Measurements from ENCODE around the gene MAGI2. TPM values are rescaled to one million over a fixed set of nuclear protein-coding genes. Genes with fewer than 3 reads are reported as not detected.

Gene MAGI2
- total RNA-seq, 1 donor from 2014 or later, result 5.4 TPM

GRCh38 chr7:78448911-78449310 is 1004.6 kb downstream of the MAGI2 start:
- Histone ChIP-seq H3K36me3 (ENCODE audit: insufficient read depth, low read length) (no peaks in the 10 kb centered on the region), H3K4me3 (ENCODE audit: insufficient read depth, low read depth, low read length) (no peak overlapping the region), H3K4me1 (ENCODE audit: insufficient read depth, low read length) (no peaks in the 10 kb centered on the region), H2AFZ (ENCODE audit: low read depth, low read length) (no peak overlapping the region), H4K20me1 (ENCODE audit: insufficient read depth, low read length) (no peaks in the 10 kb centered on the region), H3K9me3 (ENCODE audit: insufficient read depth, low read depth, low read length) (no peaks in the 10 kb centered on the region), H3K27ac (ENCODE audit: low read depth, low read length) (no peak overlapping the region), H3K27me3 (ENCODE audit: insufficient read depth, low read length) (no peaks in the 10 kb centered on the region), H3K4me2 (ENCODE audit: low read length) (no peak overlapping the region), H3K79me2 (ENCODE audit: insufficient read depth, low read length) (no peaks in the 10 kb centered on the region), H3K9ac (ENCODE audit: low read length) (no peak overlapping the region)
- H3K27ac Mint-ChIP-seq (ENCODE audit: unreplicated experiment), result no peak overlapping the region
- no peak overlapping the region for H3K4me3 Mint-ChIP-seq (ENCODE audit: unreplicated experiment)
- FAIRE-seq, result no peak
- no peaks in the 10 kb centered on the region for H3K36me3 Mint-ChIP-seq (ENCODE audit: low read depth, unreplicated experiment)
- TF ChIP-seq CTCF (IDR thresholded peaks at IDR 0.05; ENCODE audit: insufficient read depth, low read depth, low read length), result no peak
- TF ChIP-seq EZH2 (IDR thresholded peaks at IDR 0.05; ENCODE audit: insufficient read depth, low read length), result no peak
- no peak for DNase-seq (ENCODE audit: low read depth)
- H3K27me3 Mint-ChIP-seq (ENCODE audit: low read depth, unreplicated experiment), result no peaks in the 10 kb centered on the region
- no peaks in the 10 kb centered on the region for H3K9me3 Mint-ChIP-seq (ENCODE audit: unreplicated experiment)
- H3K4me1 Mint-ChIP-seq (ENCODE audit: low read depth, unreplicated experiment), result no peaks in the 10 kb centered on the region

DNA sequence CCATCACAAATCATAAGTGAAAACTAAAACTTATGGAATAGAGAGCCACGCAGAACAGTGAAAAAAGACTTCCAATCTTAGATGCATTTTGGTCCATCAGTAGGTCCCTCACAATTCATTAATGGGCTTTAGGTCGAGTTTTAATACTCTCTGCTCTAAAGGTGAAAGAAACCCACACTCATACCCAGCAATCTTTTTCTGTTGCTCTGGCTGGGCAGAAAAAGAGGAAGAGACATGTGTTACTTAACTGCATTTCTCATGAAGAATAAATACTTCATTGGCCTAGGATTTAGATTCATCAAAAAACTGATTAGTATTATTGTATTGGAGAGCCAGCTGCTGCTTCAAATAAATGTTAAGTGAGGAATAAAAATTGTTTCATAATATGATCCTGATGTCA is 1009.2 kb downstream of the MAGI2 start:
- H3K27me3 ChIP-seq (ENCODE audit: insufficient read depth, low read length), result no peaks in the 10 kb centered on the region
- FAIRE-seq, result no peak

More for the DNA sequence above, 1009.2 kb downstream of the MAGI2 start:
- no peaks in the 10 kb centered on the region for H3K36me3 Mint-ChIP-seq (ENCODE audit: low read depth, unreplicated experiment)
- H3K27ac Mint-ChIP-seq (ENCODE audit: unreplicated experiment), result no peak overlapping the region
- Histone ChIP-seq H2AFZ (ENCODE audit: low read depth, low read length) (no peak overlapping the region), H3K79me2 (ENCODE audit: insufficient read depth, low read length) (no peaks in the 10 kb centered on the region), H3K4me2 (ENCODE audit: low read length) (no peak overlapping the region), H4K20me1 (ENCODE audit: insufficient read depth, low read length) (no peaks in the 10 kb centered on the region), H3K9ac (ENCODE audit: low read length) (no peak overlapping the region), H3K9me3 (ENCODE audit: insufficient read depth, low read depth, low read length) (no peaks in the 10 kb centered on the region), H3K36me3 (ENCODE audit: insufficient read depth, low read length) (no peaks in the 10 kb centered on the region), H3K4me1 (ENCODE audit: insufficient read depth, low read length) (no peaks in the 10 kb centered on the region), H3K4me3 (ENCODE audit: insufficient read depth, low read depth, low read length) (no peak overlapping the region), H3K27ac (ENCODE audit: low read depth, low read length) (no peak overlapping the region)
- H3K27me3 Mint-ChIP-seq (ENCODE audit: low read depth, unreplicated experiment), result no peaks in the 10 kb centered on the region
- TF ChIP-seq EZH2 (IDR thresholded peaks at IDR 0.05; ENCODE audit: insufficient read depth, low read length) (no peak), CTCF (IDR thresholded peaks at IDR 0.05; ENCODE audit: insufficient read depth, low read depth, low read length) (no peak)
- no peak for DNase-seq (ENCODE audit: low read depth)
- no peak overlapping the region for H3K4me3 Mint-ChIP-seq (ENCODE audit: unreplicated experiment)
- H3K9me3 Mint-ChIP-seq (ENCODE audit: unreplicated experiment), result no peaks in the 10 kb centered on the region
- peaks cover 7% of the 10 kb centered on the region for H3K4me1 Mint-ChIP-seq (ENCODE audit: low read depth, unreplicated experiment)

Measured in astrocyte (in vitro differentiated cells and primary cell).